HG03575 (cell line): ENCODE data around the gene BTG1.
"Not testable (repeated sequence)": the region's sequence is repeated elsewhere in the genome, so short reads cannot be mapped to it uniquely, and the experiment has no call there.

ENCODE experiments used
- ATAC-seq: cut with Tn5 transposase; IDR thresholded peaks from one replicate; pipeline ENCODE4 v1.9.1; 2021; ENCODE audit not compliant: unreplicated experiment, insufficient number of reproducible peaks, low FRiP score; ENCODE audit errors: extremely low read depth

Gene BTG1

DNA sequence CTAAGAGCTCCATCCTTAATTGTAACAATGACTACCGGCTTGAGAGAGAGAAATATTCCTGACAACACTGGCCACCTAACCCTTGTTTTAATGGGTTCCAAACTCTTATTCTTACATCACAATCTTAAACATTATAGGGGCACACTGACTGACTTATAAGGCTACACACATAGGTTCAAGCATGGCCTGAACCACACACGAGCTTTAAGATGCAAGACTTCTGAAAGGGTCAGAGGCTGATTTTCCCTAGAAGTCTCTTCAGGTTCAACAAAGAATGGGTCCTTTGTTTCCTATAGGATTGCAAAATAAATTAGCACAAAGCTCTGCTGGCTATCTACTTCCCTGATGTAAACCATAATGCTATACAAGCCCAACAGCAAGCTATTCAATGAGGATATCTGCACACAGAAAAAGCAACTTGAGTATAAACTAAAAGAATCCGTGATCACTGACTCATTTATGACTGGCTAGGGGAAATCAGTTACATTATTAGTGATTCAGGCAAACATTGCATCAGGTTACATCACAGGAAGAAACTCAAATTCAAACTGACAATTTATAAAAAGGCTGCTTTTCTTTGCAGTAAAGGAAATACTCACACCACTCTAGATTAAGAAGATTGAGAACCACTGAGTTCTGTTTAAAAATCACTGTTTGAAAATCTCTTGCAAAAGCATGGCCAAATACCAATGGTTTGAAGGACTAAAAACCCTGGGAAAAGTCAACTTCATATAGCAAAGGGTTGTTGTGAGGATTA lies 8.5 kb downstream of the BTG1 start:
- no peak for ATAC-seq

DNA sequence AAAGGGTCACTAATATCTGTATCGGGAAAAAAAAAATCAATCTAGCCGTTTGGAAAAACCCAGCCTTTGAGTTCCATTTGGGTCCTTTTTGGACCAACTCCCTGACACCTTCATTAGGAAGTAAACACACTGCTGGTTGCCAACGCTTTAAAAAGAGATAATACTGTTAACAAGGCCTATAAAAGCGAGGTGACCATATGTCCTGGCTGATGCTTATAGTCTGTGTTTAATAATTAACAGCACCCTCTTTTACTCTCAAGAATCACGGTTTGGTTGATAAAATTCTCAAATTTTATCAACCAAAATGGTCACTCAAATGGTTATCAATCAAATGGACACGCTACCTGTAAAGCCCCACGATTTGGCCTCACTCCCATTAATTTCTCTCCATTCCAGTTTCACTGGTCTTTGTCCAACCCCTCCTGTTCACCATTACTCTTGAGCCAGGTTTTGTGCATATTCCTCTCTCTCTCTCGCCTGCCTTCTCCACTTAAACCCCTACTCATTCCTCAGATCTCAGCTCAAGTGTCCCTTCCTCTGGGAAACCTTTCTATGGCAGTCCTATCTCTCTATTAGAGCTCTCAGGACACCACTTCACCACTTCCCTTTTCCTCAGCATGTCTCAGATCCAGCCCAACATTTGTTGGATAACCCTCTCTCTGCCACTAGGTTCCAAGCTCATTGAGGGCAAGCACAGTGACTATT lies 9.5 kb downstream of the BTG1 start:
- ATAC-seq = no peak

DNA sequence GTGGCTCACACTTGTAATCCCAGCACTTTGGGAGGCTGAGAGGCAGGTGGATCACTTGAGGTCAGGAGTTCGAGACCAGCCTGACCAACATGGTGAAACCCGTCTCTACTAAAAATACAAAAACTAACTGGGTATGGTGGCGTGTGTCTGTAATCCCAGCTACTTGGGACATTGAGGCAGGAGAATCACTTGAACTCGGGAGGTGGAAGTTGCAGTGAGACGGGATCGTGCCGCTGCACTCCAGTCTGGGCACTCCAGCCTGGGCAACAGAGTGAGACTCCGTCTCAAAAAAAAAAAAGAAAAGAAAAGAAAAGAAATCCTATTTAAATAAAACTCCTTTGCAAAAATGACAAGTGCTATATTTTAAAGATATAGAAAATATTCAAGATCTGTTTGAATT lies 10.1 kb downstream of the BTG1 start:
- ATAC-seq = not testable (repeated sequence)

DNA sequence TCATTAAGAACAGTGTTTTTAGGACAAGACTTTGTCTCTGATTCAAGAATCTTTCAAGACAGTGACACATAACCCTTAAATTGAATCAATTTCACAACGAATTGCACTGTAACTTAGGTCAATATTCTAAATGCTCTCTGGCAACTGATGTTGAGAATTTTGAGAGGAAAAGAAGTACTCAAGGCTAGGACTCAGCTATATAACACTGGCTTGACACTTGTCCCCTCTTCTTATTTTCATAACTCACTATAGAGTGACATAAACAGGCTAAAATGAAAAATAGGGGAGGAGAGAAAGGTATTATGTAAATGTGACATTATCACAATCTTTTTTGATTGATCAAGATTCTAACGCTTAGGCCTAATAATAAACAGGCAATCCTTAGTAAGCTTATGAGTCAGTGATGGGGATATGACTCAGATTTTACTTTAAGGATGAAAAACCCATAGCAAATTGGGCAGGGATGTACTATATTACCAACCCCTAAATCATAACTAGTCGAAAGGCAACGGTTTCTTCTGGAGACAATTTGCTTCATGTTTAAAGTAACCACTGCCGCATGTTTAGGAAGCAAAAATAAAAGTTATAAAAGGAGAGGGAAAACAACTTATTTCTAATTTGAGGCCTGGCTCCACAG lies 10.9 kb downstream of the BTG1 start:
- no peak for ATAC-seq

DNA sequence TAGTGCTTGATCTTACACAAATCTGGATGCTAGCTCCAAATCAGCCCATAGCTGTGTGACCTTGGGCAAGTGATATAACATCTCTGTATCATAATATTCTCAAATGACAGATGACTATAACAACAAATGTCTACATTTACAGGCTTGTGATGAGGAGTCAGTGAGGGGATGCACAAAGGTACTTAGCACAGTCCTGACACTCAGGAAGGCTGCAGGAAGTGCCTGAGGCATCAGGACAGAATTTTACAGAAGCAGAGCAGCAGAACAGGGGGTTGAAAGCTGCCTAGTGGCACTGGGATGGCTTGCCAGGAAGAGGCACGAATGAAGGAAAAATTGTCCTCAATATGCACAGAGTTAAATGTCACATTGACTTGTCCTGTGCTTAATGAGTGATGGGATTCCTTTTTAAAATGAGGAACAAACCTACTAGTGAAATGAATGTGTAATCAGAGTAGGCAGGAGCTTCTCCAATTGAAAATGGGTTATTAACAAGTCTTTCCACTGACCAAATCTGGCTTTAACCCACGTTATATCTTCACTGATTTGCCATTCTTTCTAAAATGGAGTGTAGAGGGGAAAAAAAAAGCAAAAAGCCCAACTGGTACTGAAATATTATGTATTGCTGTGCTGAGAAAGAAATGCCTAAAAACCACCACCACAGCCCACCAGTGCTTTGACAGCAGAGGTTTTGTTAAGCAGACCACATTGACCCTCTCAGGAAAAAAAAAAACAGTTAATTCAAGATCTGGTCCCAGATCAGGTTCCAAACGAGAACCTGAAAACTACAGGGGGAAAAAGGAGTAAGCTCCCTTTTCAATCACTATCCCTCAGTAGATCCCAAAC lies 11.6 kb downstream of the BTG1 start:
- no peak for ATAC-seq

DNA sequence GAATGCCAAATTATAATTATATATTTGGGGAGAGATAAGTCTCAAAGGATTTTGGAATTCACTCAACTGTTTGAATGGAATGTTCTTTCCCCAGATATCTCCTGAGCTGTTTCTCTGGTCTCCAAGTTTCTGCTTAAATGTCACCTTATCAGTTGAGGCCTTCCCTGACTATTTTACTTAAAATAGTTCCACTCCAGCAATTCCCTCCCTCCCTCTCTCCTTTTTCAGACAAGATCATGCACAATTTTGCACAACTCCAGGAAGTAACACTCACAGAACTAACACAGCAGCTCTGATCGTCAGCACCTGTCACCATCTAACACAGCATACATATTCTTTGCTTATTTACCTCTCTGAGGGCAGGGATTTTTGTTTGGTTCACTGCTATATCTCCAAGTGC lies 12.5 kb downstream of the BTG1 start:
- ATAC-seq = no peak

DNA sequence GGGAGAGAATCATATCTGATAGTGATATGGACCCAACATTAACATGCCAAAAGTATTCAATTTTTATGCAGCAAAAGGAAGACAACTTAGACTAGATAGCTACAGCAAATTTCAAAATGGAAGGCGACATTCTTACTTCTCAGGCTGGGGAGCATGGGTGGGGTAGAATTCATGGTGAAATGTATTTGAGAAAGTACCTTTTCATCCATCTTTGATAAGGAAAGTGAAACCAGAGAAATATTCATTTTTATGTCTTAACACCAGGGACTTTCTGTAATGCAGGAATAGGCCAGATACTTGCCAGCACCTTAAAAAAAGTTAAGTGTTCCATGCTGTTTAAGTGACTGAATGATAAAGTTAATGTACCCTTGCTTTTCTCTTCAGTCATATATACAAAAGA lies 13.4 kb downstream of the BTG1 start:
- no peak for ATAC-seq

DNA sequence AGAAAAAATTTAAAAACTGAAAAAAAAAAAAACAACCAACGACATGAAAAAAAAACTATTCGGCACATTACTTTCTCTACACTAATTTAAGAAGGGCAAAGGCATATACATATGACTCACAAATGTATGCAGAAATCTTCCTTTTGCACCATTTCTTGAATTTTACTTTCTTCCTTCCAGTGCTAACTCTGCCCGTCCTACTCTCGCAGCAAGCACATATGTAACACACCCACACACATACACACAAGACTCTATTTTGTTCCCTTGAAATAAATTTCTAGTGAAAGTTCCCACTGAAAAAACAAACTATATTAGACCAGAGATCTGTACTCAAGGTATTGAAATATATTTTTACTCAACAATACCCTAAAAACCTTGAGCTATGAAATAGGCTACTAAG lies 14.6 kb downstream of the BTG1 start:
- ATAC-seq = no peak

DNA sequence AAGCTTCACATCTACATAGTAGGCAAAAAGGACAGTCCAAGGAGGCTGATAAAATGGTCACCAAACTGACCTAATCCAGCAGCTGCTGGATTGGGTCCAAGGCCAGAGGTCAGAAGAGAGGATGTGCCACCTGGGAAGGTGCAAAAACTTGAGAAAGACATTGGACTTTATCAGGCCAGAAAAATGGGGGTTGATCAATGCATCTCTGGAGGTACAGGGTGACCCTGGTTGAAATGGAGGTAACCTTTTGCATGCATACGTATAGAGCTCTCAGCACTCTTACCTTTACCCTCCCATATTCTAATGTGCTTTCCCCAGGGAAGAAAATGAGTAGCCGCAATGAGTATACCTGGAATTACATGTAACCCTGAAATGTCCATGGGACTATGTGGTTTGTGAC lies 16.0 kb downstream of the BTG1 start:
- no peak for ATAC-seq

DNA sequence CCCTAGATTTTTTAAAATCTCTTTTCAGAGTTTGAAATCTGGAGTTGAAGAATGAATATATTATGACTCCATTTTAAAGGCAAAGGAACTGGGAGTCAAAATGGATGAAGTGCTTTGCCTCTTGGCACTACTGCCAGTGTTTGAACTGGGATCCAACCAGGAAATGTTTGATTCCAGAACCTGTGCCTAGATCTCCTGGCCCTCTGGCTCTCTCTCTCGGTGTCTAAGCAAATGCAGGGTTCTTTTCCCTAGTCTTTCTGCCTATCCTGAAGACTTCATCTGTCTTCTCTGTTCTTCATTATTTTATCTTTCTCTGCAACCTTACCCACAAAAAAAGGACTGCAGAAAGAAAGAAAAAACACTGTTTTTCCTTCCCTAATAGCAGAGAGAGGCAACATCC lies 17.0 kb downstream of the BTG1 start:
- no peak for ATAC-seq

DNA sequence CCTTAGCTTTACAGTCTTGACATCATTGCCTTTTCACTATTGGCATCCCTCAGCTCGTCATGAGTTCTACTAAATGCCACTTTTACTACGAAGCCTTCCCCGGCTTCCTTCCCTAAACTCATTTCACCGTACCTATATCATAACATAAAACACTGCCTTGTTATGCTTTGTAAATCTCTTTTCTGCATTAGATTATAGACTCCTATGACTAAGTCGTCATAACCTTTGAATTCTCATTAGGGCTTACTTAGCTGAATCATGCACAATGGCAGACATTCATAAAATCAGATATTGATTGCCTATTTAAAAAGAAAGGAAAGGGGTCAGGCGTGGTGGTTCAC lies 21.0 kb downstream of the BTG1 start:
- ATAC-seq = no peak

DNA sequence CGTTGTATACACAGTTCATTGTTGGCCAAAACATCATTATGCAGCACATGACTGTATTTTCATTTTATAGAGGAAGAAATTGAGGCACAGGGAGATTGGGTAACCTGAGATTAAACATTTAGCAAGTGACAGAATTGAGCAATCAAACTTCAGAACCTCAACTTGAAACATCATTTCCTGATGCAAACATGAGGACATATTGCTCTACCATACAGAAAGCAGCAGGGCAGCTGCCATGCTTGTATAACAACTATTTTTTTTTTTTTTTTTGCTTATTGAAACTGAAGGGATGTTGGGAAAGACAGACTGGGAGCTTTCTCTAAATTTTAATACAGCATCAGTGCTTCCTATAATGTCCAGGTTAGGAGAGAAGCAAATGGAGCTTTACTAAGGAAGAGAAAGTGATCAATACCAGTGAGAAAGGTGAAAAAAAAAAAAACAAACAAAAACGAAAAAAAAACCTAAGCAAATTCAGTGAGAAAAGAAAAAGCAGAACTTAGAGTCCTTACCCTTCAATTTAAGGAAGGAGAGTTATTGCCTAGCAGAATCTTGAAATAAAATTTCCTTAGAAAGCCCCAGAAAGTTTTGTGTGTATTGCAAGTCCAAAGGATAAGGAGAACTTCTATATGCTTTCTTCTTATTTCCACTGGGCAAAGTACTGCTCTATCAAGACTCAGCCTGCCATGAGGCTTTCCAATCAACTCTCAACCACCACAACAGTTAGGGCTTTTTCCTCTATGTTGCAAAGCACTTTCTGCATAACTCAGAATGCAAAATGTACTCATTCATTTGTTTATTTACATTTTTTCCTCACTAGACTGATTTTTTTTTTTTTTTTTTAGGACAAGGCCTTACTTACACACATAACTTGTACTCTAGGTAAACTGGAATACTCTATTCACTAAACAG lies 21.6 kb downstream of the BTG1 start:
- ATAC-seq = no peak

DNA sequence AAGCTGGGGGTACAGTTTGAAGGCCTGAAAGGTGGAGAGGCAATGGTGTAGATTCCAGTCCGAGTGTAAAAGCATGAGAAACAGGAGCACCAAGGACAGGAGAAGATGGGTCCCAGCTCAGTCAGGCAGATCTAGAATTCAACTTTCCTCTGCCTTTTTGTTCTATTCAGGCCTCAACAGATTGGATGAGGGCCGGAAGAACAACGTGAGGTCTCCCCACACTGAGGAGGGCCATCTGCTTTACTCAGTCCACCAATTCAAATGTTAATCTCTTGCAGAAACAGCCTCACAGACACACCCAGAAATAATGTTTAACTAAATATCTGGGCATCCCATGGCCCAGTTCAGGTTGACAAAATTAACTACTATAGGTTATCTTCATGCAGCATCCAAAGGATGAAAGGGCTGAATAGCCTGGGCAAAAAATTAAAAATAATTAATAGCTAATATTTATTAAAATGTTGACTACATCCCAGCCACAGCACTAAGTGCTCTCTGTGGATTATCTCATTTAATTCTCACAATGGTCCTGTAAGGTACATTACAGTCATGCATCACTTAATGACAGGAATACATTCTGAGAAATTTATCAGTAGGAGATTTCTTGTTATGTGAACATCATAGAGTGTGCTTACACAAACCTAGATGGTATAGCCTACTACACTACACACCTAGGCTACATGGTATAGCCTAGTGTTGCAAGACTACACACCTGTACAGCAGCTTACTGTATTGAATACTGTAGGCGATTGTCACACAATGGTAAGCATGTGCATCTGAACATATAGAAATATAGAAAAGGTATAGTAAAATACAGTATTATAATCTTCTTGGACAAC lies 22.5 kb downstream of the BTG1 start:
- no peak for ATAC-seq

DNA sequence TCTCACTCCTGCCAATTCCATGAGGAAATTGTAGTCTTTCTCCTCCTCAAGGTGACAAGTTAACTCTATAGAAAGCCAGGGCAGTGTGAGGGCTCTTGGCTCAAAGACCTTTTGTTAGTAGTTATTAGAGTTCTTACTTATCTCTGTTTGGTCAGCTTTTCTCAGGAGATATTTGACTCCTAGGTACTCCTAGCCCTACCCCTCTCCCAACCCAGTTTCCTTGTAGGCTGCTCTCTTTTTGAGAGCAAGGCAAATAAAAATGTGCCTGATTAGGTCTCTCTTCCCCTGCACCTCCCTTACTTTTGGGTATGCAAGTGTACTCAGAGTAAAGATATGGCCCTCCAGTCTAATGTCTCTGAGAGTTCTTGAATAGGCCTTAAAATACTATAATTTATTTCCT lies 23.8 kb downstream of the BTG1 start:
- ATAC-seq = no peak

DNA sequence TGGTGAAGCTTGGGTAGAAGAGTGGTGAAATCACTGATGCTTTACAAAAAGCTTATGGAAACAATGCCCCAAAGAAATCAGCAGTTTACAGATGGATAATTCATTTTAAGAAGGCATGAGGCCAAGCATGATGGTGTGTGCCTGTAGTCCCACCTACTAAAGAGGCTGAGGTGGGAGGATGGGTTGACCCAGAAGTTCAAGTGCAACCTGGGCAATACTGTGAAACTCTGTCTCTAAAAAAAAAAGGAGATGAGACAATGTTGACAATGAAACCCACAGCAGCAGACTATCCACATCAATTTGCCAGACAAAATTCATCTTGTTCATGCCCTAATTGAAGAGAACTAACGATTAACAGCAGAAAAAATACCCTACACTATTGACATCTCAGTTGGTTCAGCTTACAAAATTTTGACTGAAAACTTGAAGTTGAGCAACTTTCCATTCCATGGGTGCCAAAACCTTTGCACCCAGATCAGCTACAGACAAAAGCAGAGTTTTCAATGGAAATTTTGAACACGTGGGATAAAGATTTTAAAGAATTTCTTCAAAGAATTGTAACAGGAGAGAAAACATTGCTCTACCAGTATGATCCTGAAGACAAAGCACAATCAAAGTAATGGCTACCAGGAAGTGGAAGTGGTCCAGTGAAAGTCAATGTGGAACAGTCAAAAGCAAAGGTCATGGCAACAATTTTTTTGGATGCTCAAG lies 26.7 kb downstream of the BTG1 start:
- no peak for ATAC-seq

DNA sequence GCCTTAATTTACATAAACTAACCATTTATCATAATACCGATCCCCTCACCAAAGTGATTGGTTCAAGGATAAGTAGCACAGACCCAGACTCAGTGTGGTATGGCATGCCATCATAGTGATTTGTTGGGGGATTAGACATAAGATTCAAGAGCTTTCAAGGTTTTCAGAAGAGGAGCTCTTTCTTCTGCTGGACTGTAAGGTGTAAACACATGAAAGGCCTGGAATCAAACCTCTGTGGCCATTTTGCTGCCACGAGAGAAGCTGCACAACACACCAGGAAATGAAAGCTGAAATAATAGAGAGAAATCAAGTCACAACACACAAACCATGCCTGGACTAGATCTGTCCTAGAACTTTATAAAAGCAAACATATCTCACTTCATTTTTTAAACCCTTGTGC lies 30.8 kb downstream of the BTG1 start:
- ATAC-seq = no peak

DNA sequence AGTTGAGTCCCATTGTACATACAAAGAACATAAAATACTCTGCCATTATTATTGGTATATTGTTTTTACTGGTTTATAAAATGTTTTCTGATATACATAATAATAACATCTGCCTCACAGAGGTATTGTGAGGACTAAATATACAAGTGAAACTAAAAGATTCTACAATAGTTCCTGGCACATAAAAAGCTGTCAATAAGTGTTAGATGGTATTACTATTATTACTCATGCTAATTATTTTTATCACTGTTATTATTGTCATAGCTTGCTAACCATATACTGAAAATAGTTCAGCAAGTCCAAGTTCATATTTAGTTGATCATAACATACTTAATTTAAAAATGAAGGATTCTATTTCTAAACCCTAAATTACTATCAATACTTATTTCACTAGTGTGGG lies 34.4 kb downstream of the BTG1 start:
- ATAC-seq = no peak
